ENCODE measurements around the gene PPP6R1.
A peak's percentile ranks its signal among the peaks of the same experiment; 100 is the strongest.

PPP6R1 gene

DNA sequence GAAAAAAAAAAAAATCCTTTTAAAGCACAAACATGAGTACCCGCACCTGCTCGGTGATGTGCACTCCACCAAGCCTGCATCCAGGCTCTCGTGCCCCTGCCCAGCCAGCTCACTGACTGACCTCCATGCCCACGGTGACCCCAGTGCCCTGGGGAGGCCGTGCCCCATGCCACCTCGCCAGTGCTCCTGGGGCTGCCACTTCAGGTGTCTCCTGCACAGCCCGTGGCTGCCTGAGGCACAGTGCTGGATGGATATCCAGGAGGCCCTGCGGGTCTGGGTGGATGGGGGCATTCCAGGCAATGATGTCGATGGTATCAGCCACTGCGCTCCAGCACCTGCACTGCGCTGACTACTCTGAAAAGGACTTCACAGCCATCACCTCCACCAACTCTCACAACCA lies 9.0 kb downstream of the PPP6R1 start:
- H3K36me3 ChIP-seq (replicated peaks): peaks cover 11% of the 10 kb centered on the region
- DNase-seq: no peak
- H3K27ac ChIP-seq: no peak overlapping the region

DNA sequence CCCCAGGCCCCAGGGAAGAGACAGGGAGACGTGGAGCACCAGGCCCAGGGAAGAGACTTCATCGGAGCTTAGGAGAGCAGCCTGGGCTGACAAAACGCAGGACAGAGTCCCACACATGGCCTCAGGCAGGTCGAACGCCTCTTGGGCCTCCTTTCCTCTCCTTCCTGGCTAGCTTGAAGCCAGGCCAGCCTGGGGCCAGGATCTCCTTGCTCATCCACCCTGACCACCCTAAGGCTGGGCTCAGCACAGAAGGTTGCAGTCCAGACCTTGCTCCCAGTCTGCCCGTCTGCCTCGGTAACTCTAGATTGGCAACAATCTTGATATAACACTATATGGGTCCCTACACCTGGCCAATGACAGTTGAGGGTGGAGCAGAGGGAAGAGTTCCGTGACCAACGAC lies 10.1 kb downstream of the PPP6R1 start:
- Histone ChIP-seq H3K27me3 (replicated peaks) (no peaks in the 10 kb centered on the region), H3K27ac (no peak overlapping the region), H3K36me3 (replicated peaks) (peaks cover 21% of the 10 kb centered on the region), H3K4me3 (ENCODE audit: low read depth, low read length) (no peak overlapping the region)
- DNase-seq: no peak
- in situ Hi-C loops (cut with HindIII; ENCODE audit: low pct_ligation_motif_present, low sequenced_read_pairs): no loop called here
- TF ChIP-seq CTCF (IDR thresholded peaks at IDR 0.05; ENCODE audit: low read depth, low read length, missing control alignments): no peak

More for the DNA sequence above, 9.0 kb downstream of the PPP6R1 start:
- TF ChIP-seq CTCF (IDR thresholded peaks at IDR 0.05; ENCODE audit: low read depth, low read length, missing control alignments): no peak
- in situ Hi-C loops (cut with HindIII; ENCODE audit: low pct_ligation_motif_present, low sequenced_read_pairs): no loop called here
- H3K4me3 ChIP-seq (ENCODE audit: low read depth, low read length): no peak overlapping the region
- no peaks in the 10 kb centered on the region for H3K27me3 ChIP-seq (replicated peaks)

DNA sequence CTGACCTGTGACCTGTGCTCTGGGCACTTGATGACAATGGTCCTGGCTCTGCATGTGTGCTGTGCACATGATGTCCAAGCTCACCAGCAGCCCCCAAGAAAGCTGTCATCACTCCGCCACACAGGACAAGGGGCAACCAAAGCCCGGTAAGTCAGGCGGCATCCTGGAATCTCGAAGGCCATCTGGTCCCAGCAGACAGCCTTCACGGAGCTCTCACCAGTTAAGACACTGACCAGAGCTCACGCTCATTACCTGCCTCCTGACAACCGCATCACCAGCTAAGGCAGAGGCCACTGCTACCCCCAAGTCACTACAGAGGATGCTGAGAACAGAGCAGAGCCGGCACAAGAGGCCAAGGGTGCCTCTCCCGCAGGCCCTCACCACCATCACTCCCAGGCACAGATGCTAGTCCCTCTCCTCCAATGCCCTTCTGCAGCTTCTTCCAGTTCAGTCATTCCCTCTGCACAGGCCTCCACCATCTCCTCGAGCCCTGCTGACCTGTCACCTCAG lies 10.6 kb downstream of the PPP6R1 start:
- in situ Hi-C loops (cut with HindIII; ENCODE audit: low pct_ligation_motif_present, low sequenced_read_pairs): no loop called here
- Histone ChIP-seq H3K27ac (no peak overlapping the region), H3K4me3 (ENCODE audit: low read depth, low read length) (no peak overlapping the region), H3K36me3 (replicated peaks) (peaks cover 24% of the 10 kb centered on the region), H3K27me3 (replicated peaks) (no peaks in the 10 kb centered on the region)
- TF ChIP-seq CTCF (IDR thresholded peaks at IDR 0.05; ENCODE audit: low read depth, low read length, missing control alignments): no peak
- no peak for DNase-seq

DNA sequence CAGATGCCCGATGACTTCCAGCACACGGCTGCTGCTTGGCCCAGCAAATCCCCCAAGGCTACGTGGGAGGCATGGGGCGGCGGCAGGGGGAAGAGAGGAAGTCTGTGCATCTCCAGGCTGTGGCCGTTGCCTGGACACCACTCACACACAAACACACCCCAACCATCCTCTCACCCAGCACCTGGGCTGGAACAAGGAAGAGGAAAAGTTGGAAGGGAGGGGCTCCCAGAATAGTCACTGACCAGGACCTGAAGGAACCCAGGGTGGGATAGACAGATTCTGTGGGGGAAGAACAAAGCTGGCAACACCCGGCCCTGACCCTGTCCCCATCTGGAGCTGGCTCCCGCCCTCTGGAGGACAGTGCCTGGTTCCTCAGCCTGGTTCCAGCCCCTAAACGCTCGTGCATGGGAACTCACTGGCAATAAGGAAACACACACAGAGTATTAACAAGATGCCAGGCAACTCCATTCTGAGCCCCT lies 11.2 kb downstream of the PPP6R1 start:
- H3K36me3 ChIP-seq (replicated peaks): peaks cover 28% of the 10 kb centered on the region
- no peak overlapping the region for H3K4me3 ChIP-seq (ENCODE audit: low read depth, low read length)

GRCh38 chr19:55246462-55247451 lies 12.1 kb downstream of the PPP6R1 start:
- Histone ChIP-seq H3K4me3 (ENCODE audit: low read depth, low read length) (no peak overlapping the region), H3K36me3 (replicated peaks) (peaks cover 36% of the 10 kb centered on the region), H3K27ac (no peak overlapping the region), H3K27me3 (replicated peaks) (no peaks in the 10 kb centered on the region)
- DNase-seq: no peak
- no peak for TF ChIP-seq CTCF (IDR thresholded peaks at IDR 0.05; ENCODE audit: low read depth, low read length, missing control alignments)
- in situ Hi-C loops (cut with HindIII; ENCODE audit: low pct_ligation_motif_present, low sequenced_read_pairs): no loop called here

More for the DNA sequence above, 11.2 kb downstream of the PPP6R1 start:
- in situ Hi-C loops (cut with HindIII; ENCODE audit: low pct_ligation_motif_present, low sequenced_read_pairs): no loop called here
- DNase-seq: peak; percentile 32
- TF ChIP-seq CTCF (IDR thresholded peaks at IDR 0.05; ENCODE audit: low read depth, low read length, missing control alignments): peak; percentile 11
- Histone ChIP-seq H3K27ac (no peak overlapping the region), H3K27me3 (replicated peaks) (no peaks in the 10 kb centered on the region)

Data from brain microvascular endothelial cell (primary cell).